K562 (cell line): Measurements from ENCODE around the gene ADGRD1.

Source experiments
- CEBPB ChIP-seq: fragments of 450-650 bp; IDR thresholded peaks from 2 replicates; pipeline ENCODE4 v1.6.1; 2016; ENCODE audit warnings: missing genetic modification characterization, missing compliant biosample characterization
- EZH2 ChIP-seq: IDR thresholded peaks from 2 replicates; pipeline ENCODE4 v1.6.1; 2012; ENCODE audit warnings: low read depth, mild to moderate bottlenecking, inconsistent platforms, low read length, borderline replicate concordance
- FOXM1 ChIP-seq, 2 experiments: fragments of 450-650 bp in 1 of 2; sonication (generic) in 1 of 2; formaldehyde crosslinking in 1 of 2; IDR thresholded peaks; 2 replicates each; pipeline versions ENCODE4 v1.6.1 to v1.9.0; 2017 to 2022; ENCODE audit warnings: low read depth in 2 of 2, mild to moderate bottlenecking in 2 of 2, missing genetic modification reagents in 1 of 2, moderate library complexity in 1 of 2
- POLR2A ChIP-seq: fragments of 450-650 bp; conservative IDR thresholded peaks from 2 replicates; pipeline ENCODE4 v1.6.1; 2016
- POLR2AphosphoS5 ChIP-seq: IDR thresholded peaks from 2 replicates; pipeline ENCODE4 v1.6.1; 2011; ENCODE audit warnings: mild to moderate bottlenecking, low read depth, low read length, moderate library complexity; ENCODE audit not compliant: control insufficient read depth, insufficient read depth
- RNF2 ChIP-seq: sonication (generic); IDR thresholded peaks from 2 replicates; pipeline ENCODE4 v1.6.1; 2016
- ZBTB26 ChIP-seq: fragments of 450-650 bp; formaldehyde crosslinking; IDR thresholded peaks from 2 replicates; pipeline ENCODE4 v1.4.0; 2022; ENCODE audit warnings: missing genetic modification characterization
- ZNF444 ChIP-seq: fragments of 250-450 bp; sonication (Bioruptor Pico); IDR thresholded peaks from 2 replicates; pipeline ENCODE4 v1.4.0; 2020; ENCODE audit warnings: mild to moderate bottlenecking, moderate library complexity

GRCh38 chr12:131010396-131011131 lies 56.9 kb downstream of the ADGRD1 start:
- TF ChIP-seq POLR2A (no peak), FOXM1 (IDR thresholded peaks at IDR 0.05; ENCODE audit: low read depth) (no peak), FOXM1 (CRISPR knock-in tag; IDR thresholded peaks at IDR 0.05; ENCODE audit: low read depth) (no peak), ZNF444 (CRISPR knock-in tag) (no peak), CEBPB (no peak), ZBTB26 (no peak), EZH2 (no peak), RNF2 (no peak), POLR2AphosphoS5 (no peak)
